HG03432 (cell line): Measurements from ENCODE around the gene DYNLT1.
"Not testable (repeated sequence)": the region's sequence is repeated elsewhere in the genome, so short reads cannot be mapped to it uniquely, and the experiment has no call there.

Experiments
- ATAC-seq: cut with Tn5 transposase; IDR thresholded peaks from one replicate; pipeline ENCODE4 v1.9.1; 2021; ENCODE audit warnings: mild to moderate bottlenecking, moderate library complexity; ENCODE audit not compliant: unreplicated experiment

The DYNLT1 gene

GRCh38 chr6:158663625-158664165 is 19.2 kb upstream of the DYNLT1 start:
- ATAC-seq = no peak

- ATAC-seq = no peak
Measured at GRCh38 chr6:158662954-158663624, 18.5 kb upstream of the DYNLT1 start.

- no peak for ATAC-seq
Measured at GRCh38 chr6:158662607-158662953, 18.0 kb upstream of the DYNLT1 start.

DNA sequence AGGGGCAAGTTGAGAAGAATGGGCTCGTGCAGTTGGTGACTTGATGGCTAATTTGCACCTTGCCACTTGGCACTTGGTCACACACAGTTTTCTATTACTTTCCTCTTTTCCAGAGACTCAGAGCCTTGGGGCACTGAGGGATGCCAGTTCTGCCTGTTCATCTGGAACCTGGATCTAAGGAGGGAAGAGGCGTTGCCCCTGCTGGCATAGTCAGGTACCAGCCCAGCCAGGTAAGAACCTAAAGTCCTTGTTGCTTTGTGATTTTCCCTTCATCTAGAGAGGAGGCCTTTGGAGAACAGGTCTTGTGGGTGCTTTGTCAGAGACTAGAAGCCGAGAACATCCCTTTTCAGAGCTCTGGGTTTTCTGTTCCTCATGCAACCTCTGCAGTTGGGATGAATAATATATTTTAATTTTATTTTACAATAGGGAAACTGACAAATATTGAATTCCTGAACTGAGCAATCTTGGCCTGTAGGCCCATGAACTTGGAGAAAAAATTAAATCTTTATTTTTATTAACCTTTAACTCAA is 16.7 kb upstream of the DYNLT1 start:
- ATAC-seq = no peak

DNA sequence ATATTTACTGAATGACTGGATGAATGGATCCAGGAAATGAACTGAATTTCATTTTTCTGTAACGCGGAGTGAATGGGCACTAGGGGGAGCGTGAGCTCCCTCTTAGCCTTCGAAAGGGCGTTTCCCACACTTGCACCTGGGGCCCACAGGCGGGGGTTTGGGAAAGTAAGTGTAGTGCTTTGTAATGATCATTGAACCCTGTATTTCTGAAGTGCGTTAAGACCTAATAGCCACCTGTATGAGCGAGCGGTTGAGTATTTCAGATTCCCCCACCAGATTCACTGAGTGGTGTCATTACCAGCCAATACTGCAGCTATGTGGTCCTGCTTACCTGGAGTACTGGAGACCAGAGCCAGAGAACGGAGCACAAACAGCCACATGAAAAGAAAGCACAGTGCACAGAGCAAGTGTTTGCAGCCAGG is 15.8 kb upstream of the DYNLT1 start:
- ATAC-seq = peak; percentile 53

DNA sequence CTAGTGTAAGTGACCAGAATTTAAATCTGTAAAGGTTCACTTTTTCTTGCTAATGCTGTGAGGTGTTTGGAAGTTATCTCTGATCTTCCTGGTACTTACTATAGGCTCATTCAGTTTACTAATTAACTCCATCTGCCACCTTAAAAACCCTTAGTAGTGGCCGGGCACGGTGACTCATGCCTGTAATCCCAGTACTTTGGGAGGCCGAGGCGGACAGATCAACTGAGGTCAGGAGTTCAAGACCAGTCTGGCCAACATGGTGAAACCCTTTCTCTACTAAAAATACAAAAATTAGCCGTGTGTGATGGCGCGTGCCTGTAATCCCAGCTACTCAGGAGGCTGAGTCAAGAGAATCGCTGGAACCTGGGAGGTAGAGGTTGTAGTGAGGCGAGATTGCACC is 12.4 kb upstream of the DYNLT1 start:
- ATAC-seq = not testable (repeated sequence)

GRCh38 chr6:158655569-158656450 is 11.3 kb upstream of the DYNLT1 start:
- ATAC-seq = no peak

DNA sequence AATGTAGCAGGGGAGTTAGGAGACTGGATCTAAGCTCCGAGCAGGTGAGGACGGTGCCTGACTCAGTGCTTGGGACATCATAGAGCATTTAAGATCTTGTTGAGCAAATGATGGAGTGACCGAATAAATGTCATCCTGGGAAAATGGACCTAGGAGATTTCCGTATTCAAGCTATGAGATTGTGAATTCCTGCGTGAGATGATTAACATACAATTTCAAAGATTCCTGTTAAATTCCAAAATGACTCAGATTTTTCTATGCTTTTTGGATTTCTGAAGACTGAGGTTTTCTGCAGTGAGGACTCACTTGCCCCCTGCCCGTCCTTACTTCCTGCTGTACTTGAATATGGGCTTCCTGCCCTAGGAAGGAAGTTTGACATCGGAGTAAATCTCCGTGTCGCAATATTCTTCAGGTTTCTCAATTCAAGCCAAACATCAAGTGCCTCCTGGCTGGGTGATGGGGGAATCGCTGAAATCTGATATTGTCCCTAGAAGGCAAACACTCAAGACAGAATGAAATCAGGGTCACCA is 10.5 kb upstream of the DYNLT1 start:
- ATAC-seq = no peak

DNA sequence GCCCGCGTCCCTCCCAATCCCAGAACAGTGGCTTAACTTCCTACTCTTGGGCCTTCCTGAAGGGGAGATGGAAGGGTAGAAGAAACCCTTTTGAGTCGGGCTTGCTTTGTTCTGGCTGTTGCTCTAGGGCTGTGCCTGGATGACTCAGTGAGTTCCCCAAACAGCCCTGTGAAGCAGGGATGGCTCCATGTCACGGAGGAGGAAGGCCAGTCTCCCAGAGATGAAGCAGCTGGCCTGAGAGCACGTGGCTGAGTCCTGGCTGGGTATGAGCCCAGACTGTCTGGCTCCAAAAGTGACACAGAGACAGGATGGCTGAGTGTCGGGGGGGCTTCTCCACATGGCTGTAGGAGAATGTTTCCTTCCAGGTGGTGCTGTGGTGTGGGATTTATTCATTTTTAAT is 10.0 kb upstream of the DYNLT1 start:
- ATAC-seq = no peak

- peak; percentile 61 for ATAC-seq
Measured at GRCh38 chr6:158653577-158654354, 9.2 kb upstream of the DYNLT1 start.

GRCh38 chr6:158651981-158652737 is 7.6 kb upstream of the DYNLT1 start:
- not testable (repeated sequence) for ATAC-seq

- peak; percentile 53 for ATAC-seq
Measured at GRCh38 chr6:158649289-158650143, 5.0 kb upstream of the DYNLT1 start, which contains the start of gene SYTL3. TSS of gene SYTL3 (plus strand) at chr6:158650054. CDS start at chr6:158663269, 13,215 bp downstream.

- ATAC-seq = peak; percentile 34
Measured at GRCh38 chr6:158648682-158649131, 4.2 kb upstream of the DYNLT1 start.

- ATAC-seq = no peak
Measured at GRCh38 chr6:158647501-158647900, 3.0 kb upstream of the DYNLT1 start.

GRCh38 chr6:158646023-158646910 is 1.7 kb upstream of the DYNLT1 start:
- no peak for ATAC-seq

- no peak for ATAC-seq
Measured at GRCh38 chr6:158645064-158646022, 800 bp upstream of the DYNLT1 start.

DNA sequence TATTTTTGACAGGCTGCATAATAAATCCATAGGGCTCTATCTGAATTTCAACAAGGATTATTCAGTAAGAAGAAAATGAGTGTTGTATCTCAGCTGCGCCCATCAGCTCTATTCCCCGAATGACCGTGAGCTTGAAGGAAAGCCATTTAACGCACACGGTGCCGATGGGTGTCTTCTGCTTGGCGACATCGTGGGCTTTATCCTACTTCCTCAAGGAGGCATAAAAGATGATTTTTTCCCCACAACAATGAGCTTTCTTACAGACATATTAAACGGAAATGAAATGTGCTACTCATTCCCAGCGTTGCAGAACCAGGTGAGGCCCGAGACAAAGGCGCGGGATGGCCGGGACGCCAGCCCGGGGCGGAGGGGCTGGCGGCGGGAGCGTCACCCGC is 710 bp downstream of the DYNLT1 start:
- ATAC-seq = no peak
